Measurements from ENCODE around the gene FIBP.

Gene FIBP

DNA sequence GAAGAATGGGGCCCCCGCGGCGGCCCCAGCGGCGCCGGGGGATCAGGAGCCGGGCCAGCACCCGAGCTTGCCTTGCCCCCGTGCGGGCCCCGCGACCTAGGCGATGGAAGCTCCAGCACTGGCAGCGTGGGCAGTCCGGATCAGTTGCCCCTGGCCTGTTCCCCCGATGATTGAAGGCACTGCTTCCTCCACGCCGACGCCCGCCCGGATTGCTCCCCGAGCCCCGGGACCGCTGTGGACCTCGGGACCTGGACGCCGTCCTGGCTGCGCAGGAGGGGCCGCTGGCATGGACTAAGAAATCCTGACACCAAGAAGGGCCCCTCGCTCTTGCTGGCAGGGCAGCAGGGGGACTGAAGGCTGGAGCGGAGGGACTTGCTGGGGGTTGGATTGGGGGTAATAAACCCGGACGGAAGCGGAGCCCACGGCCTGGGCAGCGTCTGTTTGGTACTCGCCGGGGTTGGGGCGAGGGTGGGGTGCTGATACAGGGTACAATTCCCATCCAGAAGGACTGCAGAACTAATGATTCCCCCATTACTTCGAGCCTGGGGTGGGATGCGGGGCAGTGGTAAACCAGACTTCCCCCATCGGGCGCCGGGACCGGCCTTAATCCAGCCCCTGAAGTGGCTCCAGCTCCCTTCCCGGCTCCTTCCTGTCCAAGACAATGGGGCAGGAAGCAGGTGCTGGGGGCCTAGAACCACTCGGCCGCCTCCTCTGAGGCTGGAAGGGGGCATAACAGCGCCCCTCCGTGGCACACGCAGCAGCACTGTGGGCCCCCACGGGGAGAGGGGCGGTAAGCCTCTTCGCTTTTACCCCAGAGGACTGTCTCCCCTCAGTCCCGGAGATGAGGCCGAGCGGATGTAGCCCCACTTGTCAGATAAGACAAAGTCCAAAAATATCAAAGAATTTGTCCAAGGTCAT is 3.2 kb upstream of the FIBP start:
- DNase-seq (ENCODE audit: low read depth, low spot score) = no peak

DNA sequence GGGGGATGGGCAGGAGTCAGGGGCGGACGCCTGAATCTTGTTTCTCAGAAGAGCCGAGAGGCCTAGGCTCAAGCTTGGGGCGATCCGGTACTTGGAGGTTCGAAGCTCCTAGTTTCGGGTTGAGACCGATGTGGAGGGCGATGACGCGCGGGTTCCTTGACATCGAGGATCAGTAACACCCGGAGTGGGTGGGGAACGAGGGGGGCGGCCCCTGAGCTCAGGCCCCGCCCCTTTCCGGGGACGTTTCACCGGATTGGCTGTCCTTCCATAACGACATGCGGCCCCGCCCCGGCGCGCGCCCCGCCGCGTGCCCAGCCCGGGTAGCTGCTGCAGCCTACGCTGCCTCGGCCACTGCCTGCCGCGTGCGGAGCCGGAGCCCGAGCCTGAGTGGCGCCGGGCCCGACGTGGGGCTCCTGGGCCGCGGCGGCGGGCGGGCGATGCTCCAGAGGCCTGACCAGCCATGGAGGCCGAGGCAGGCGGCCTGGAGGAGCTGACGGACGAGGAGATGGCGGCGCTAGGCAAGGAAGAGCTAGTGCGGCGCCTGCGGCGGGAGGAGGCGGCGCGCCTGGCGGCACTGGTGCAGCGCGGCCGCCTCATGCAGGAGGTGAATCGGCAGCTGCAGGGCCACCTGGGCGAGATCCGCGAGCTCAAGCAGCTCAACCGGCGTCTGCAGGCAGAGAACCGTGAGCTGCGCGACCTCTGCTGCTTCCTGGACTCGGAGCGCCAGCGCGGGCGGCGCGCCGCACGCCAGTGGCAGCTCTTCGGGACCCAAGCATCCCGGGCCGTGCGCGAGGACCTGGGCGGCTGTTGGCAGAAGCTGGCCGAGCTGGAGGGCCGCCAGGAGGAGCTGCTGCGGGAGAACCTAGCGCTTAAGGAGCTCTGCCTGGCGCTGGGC is 2.3 kb upstream of the FIBP start, which contains the start of gene CCDC85B:
TSS of gene CCDC85B (plus strand) at position 350 of the 895 bp plus-strand sequence. CDS start at position 461, 111 bp downstream.
- peak; percentile 90 for DNase-seq (ENCODE audit: low read depth, low spot score)

DNA sequence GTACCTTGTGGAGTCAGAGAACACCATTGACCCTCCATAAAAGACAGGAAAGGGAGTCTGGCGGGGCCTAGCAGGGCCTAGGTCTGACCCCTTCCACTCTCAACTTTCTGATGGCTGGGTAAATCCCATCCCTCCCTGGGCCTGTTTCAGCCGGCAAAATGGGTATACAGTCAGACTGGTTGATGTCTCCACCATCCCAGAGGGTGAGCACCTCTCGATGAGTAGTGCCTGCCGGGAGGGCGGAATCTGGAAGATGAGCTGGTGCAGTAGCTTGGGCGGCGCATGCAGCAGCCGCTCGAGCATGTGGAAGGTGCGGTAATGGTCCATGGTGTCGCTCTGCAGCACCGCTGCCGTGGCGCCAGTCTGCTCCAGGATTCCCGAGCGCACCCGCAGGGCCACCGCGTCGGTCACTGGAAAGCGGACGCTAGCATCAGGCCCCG is 528 bp downstream of the FIBP start:
- no peak for DNase-seq (ENCODE audit: low read depth, low spot score)

GRCh38 chr11:65886826-65887722 is 1.2 kb downstream of the FIBP start:
- DNase-seq (ENCODE audit: low read depth, low spot score) = no peak

DNA sequence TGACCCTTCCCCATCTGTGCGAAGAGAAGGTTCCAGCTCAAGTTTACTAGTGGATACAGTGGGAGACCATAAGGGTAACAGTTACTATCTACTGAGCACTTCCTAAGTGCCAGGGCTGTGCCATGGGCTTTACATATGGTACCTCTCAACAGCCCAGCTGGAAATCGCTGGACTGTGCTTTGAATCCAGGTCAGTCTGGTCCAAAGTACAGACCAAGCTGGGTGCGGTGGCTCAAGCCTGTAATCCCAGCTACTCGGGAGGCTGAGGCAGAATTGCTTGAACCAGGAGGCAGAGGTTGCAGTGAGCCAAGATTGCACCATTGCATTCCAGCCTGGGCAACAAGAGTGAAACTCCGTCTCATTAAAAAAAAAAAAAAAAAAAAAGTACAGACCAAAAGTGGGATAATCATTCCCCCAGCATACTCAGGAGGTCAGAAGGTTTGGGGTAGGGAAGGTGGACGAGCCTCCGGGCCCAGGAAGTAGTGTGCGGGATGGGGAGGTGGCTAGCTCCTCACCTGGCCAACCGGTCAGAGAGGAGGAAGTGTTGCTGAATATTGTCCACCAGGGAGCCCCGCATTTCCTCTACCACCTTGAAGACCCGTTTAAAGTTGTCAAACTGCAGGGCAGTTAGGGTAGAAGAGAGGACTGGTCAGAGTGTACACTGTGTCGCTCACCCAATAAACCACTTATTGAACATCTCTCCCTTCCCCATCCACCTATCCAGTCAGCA is 2.3 kb downstream of the FIBP start:
- no peak for DNase-seq (ENCODE audit: low read depth, low spot score)

GRCh38 chr11:65885231-65885630 is 3.0 kb downstream of the FIBP start:
- no peak for DNase-seq (ENCODE audit: low read depth, low spot score)

DNA sequence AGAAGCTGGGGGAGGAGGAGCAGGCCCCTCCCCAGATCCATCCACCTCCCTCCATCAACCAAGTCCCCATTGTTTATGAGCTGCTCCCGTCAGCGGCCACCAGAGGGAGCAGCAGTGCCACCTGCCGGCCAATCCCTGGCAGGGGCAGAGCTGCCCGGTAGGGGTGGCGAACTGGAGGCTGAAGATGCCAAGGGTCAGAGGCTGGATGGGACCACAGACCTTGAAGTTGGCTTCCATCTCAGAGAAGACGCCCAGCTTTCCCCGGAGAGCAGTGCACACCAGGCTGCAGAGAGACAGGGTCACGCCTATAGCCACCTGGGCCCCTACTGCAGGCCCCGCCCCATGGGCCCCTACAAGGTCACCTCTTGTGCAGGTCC is 3.6 kb downstream of the FIBP start:
- DNase-seq (ENCODE audit: low read depth, low spot score) = peak; percentile 57

DNA sequence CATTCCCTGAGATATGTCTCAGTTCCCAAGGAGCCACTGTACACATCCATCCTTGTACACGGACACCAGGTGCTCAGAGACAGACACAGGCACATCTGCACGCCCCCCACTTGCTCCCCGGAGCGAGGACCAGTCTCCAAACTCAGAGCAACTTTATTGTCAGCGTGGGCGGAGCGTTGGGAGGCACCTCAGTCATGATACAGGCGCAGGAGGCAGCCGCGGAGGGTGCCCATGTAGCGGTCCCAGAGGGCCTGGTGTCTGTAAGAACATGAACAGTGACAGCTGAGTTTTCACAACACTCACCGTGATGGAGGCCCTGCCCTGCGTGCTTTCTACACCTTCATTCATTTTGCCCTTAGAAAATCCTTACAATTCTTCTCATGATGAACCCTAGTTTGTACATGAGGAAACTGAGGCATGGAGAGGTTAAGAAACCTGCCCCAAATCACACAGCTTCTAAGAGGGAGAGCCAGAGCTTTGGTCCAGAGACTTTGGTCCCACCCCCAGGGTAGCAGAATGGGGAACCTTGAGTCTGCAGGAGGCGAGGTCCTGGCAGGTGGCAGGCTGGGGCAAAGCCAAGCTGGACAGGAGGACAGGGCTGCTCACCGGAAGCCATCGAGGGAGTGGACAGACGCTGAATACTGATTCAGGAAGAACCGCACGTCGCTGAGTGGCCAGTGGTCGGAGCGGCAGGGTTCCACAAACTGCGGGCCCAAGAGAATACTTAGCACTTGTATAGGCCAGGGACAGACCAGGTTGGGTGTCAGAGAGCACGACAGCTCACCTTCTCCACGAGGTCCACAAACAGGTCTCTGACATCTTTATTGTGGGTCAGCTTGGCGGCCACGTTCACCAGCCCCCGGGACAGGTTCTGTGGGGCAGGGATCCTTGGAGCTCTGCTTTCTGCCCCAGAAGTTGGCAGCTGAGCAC is 4.2 kb downstream of the FIBP start:
- no peak for DNase-seq (ENCODE audit: low read depth, low spot score)

GRCh38 chr11:65883058-65883761 is 5.1 kb downstream of the FIBP start:
- no peak for DNase-seq (ENCODE audit: low read depth, low spot score)

DNA sequence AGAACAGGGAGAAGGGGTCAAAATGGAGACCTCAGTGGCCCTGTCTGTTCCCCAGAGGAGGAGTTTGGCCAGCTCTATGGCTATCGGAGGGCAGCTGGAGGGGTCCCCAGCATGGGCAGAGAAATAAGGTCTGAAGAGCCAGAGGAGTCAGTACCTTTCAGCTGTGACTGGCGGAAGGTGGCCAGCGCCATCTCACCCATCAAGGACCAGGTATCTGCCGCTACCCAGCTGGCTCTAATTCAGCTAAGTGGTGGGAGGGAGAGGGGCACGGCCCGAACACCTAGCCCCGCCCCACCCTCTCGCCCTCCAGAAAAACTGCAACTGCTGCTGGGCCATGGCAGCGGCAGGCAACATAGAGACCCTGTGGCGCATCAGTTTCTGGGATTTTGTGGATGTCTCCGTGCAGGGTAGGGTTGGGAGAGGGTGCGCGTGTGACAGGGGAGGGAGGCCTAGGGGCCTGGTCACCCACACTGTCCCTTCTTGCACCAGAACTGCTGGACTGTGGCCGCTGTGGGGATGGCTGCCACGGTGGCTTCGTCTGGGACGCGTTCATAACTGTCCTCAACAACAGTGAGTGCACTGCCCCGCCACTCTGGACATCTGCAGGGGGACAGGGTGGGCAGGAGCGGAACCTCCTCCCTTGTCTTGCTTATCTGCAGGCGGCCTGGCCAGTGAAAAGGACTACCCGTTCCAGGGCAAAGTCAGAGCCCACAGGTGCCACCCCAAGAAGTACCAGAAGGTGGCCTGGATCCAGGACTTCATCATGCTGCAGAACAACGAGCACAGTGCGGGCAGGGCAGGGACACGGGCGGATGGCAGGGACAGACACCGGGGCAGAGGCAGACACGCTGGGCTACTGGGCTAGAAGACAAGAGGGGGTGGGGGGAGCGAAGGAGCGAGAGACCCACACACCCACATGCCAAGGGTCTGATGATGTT is 5.9 kb downstream of the FIBP start:
- no peak for DNase-seq (ENCODE audit: low read depth, low spot score)

DNA sequence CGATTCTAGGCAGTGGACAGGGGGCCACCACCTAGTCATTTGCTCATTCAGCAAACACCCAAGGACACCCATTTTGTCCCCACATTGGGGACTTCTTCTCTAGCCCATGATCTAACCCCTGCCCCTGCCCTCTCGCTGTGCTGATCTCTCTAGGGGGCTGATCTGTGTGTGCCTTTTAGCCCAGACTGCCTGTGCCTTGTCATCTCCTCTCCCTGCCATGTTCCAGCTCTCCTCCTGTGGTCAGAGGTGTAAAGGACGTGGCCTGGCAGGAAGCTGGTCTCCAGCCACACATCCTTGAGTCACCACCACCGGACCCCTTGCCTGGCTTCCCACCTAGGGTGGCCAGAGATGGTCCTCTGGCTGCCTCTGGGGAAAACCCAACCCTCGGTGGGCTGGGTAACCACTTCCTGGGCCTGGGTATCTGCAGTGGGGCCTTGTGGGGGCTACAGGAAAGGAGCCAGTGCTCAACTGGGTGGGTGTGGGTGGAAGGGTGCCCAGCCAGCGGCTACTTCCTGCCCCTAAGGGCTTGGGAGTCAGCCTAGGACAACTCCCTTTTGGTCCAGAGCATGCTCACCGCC is 7.3 kb downstream of the FIBP start:
- DNase-seq (ENCODE audit: low read depth, low spot score) = no peak

GRCh38 chr11:65880027-65880426 is 8.2 kb downstream of the FIBP start:
- no peak for DNase-seq (ENCODE audit: low read depth, low spot score)

DNA sequence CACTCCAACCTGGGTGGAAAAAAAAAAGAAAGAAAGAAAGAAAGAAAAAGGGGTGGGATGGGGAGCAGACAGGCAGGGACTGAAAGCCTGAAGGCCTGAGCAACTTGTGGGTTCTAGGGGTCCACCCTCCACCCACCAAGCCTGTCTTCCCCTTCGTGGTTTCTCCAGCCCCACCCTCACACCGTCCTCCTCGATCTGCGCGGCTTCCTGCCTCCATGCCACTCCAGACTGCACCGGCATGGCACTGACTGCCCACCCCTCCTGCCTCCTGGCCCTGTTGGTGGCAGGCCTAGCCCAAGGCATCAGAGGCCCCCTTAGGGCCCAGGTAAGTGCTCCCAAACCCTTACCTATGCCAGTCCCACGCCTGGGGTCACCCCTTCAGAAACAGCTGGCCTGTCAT is 8.7 kb downstream of the FIBP start, which contains the start of gene CTSW:
TSS of gene CTSW (plus strand) at position 221 of the 400 bp plus-strand sequence. CDS start at position 239, 18 bp downstream.
- DNase-seq (ENCODE audit: low read depth, low spot score) = no peak

GRCh38 chr11:65873318-65874156 is 14.7 kb downstream of the FIBP start:
- DNase-seq (ENCODE audit: low read depth, low spot score) = peak; percentile 86

DNA sequence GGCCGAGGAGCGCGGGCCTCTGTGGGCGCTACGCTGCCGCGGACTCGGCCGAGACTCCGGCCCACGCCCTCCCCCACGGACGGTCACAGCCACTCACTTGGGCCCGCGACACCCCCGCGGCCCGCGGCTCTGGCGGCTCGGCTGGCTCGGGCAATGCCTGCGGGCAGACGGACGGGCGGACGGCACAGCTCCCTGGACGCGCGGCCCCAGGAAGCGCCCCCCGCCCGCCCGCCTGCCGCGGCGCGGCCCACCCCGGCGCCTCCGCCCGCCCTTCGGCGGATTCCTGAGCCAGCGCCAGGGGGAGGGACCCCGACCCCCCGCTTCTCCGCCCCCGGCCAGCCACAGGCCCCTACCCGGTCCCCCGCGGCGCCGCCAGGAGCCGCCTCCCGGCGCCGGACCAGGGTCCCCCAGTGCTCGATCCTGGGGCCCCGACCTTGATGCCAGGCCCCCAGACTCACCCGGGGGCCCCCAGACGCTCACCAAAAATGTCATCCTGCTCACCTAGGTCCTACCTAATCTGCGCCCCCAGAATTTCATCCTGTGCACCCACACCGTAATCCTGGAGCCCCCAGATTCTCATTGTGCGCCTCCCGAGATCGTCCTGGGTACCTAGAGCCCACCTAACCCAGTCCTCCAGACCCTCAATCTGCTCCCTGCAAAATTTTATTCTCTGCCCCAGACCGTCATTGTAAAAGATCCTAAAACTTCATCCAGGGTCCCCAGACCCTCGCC is 15.5 kb downstream of the FIBP start, which contains the start of gene EFEMP2:
TSS of gene EFEMP2 (minus strand) at position 215 of the 732 bp plus-strand sequence. CDS start 446 bp downstream, outside the sequence.
- DNase-seq (ENCODE audit: low read depth, low spot score) = no peak
